ENCODE data around the gene PFKP. TPM values are rescaled to one million over a fixed set of nuclear protein-coding genes. Genes with fewer than 3 reads are reported as not detected.

PFKP gene
- total RNA-seq, 1 donor from 2014 or later, result 23.5 TPM

DNA sequence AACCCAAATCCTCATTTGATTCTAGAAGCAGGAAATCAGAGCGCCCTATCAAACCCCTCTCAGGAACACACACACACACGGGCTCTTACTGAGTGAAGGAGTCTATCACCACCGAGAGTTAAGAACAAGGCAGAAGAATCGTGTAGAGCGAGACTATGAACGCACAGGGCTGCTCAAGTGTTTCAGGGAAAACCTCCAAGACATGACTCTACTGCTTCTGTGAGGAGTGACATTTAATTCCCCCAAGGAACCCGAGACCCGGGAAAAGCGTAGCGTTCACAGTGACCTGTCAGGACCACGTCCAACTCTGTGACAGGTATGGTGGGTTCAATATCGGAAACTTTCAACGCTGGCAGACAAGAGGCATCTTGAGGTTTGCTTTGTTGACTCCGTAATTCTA is 83.6 kb downstream of the PFKP start:
- ATAC-seq (no peak), DNase-seq (no peak)
- H3K9me3 ChIP-seq, result no peaks in the 10 kb centered on the region
- no peak overlapping the region for H3K4me3 ChIP-seq
- no peak for TF ChIP-seq CTCF (IDR thresholded peaks at IDR 0.05)
- no peak overlapping the region for H3K27ac ChIP-seq
- peaks cover 100% of the 10 kb centered on the region for H3K36me3 ChIP-seq
- no peaks in the 10 kb centered on the region for H3K4me1 ChIP-seq
- no peaks in the 10 kb centered on the region for H3K27me3 ChIP-seq (ENCODE audit: low read depth)
- intact Hi-C loops (cut with DNase I), result no loop called here

DNA sequence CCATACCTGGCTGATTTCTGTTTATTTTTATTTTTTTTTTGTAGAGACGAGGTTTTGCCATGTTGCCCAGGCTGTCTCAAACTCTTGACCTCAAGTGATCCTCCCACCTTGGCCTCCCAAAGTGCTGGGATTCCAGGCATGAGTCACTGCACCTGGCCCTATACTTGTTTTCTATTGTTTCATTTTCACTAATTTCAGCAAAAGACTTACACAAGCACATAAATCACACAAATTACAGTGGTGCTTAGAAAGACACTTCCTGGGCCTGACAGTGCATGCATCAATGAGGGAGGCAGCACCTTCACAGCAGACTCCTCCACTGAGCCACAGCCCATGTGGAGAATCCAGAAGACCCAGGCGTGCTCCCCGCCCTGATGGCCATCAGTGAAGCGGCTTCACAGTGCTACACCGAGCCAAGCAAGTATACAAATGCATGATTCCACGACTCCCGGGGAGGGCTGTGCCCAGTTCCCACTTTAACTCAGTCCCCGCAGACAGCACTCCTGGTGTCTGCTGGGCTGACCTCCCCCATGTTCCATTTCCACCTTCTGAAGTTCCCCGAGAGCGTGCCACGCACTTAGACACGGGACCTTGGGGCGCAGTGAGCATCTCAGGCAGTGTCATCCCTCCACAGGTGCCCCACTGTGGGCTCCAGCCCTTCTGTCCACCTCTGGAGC is 84.7 kb downstream of the PFKP start:
- Histone ChIP-seq H3K27ac (no peak overlapping the region), H3K4me3 (no peak overlapping the region), H3K4me1 (no peaks in the 10 kb centered on the region), H3K27me3 (ENCODE audit: low read depth) (no peaks in the 10 kb centered on the region), H3K9me3 (no peaks in the 10 kb centered on the region), H3K36me3 (peaks cover 100% of the 10 kb centered on the region)
- DNase-seq (no peak), ATAC-seq (peak in 1 of 2 donors; percentile 18)
- no peak for TF ChIP-seq CTCF (IDR thresholded peaks at IDR 0.05)
- intact Hi-C loops (cut with DNase I), result no loop called here

DNA sequence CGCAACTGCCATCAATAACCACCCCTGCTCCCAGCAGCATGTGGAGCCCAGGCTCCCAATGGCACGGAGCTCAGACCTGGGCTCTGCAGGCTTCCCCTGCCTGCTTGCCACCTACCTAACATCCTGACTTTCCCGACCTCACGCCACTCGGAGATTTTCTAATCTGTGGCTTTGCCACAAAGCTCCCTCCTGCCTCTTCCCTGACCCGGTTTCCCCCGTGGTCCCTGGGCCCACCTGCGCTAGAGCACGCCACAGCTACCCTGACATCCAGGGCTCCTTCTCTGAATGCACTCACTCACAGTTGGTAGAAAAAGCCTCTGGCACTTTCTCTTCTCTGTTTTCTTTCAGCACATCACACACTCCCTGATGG is 85.2 kb downstream of the PFKP start:
- Histone ChIP-seq H3K27me3 (ENCODE audit: low read depth) (no peaks in the 10 kb centered on the region), H3K36me3 (peaks cover 100% of the 10 kb centered on the region), H3K4me3 (no peak overlapping the region), H3K9me3 (no peaks in the 10 kb centered on the region), H3K27ac (no peak overlapping the region), H3K4me1 (no peaks in the 10 kb centered on the region)
- intact Hi-C loops (cut with DNase I), result no loop called here
- DNase-seq (no peak), ATAC-seq (no peak)
- no peak for TF ChIP-seq CTCF (IDR thresholded peaks at IDR 0.05)

- Histone ChIP-seq H3K36me3 (peaks cover 100% of the 10 kb centered on the region), H3K27ac (no peak overlapping the region), H3K4me1 (no peaks in the 10 kb centered on the region), H3K27me3 (ENCODE audit: low read depth) (no peaks in the 10 kb centered on the region), H3K4me3 (no peak overlapping the region), H3K9me3 (no peaks in the 10 kb centered on the region)
- no peak for TF ChIP-seq CTCF (IDR thresholded peaks at IDR 0.05)
- intact Hi-C loops (cut with DNase I), result no loop called here
- no peak for DNase-seq
- no peak for ATAC-seq
Observed at GRCh38 chr10:3154666-3155065, 87.3 kb downstream of the PFKP start.

- no peak for TF ChIP-seq CTCF (IDR thresholded peaks at IDR 0.05)
- intact Hi-C loops (cut with DNase I), result no loop called here
- peaks cover 100% of the 10 kb centered on the region for H3K36me3 ChIP-seq
- no peak overlapping the region for H3K4me3 ChIP-seq
- ATAC-seq, result no peak
- no peaks in the 10 kb centered on the region for H3K9me3 ChIP-seq
- no peaks in the 10 kb centered on the region for H3K27me3 ChIP-seq (ENCODE audit: low read depth)
- no peak overlapping the region for H3K27ac ChIP-seq
- no peak for DNase-seq
- no peaks in the 10 kb centered on the region for H3K4me1 ChIP-seq
Observed at GRCh38 chr10:3159152-3159551, 91.8 kb downstream of the PFKP start.

All from lower lobe of right lung (tissue), 2 donors.